HEK293 (cell line): ENCODE data around the gene ZFP92.

Experiments
- CTCF ChIA-PET: fragments of 350-600 bp; formaldehyde crosslinking; extraction: SDS; loops from one replicate; lab custom pipeline; 2021; ENCODE audit warnings: antibody characterized with exemption; lab: Yijun Ruan, JAX
- POLR2A ChIA-PET: fragments of 300-600 bp; formaldehyde crosslinking; extraction: SDS; loops from one replicate; lab custom pipeline; 2020; ENCODE audit warnings: antibody characterized with exemption, inconsistent platforms; lab: Yijun Ruan, JAX
- H3K27ac ChIP-seq: fragments of 200-500 bp; sonication (Bioruptor generic); 2 replicates; pipeline ENCODE4 v1.5.1; 2014; ENCODE audit warnings: low read depth, low read length, control low read depth, inconsistent platforms; ENCODE audit errors: extremely low read depth
- H3K36me3 ChIP-seq, 2 experiments: fragments of 200-500 bp in 1 of 2; sonication (Bioruptor generic) in 1 of 2; 1 replicate in 1 of 2; 2 replicates in 1 of 2; pipeline ENCODE4 v1.5.1; 2014 to 2017; ENCODE audit warnings: inconsistent platforms in 2 of 2, low read length in 2 of 2; ENCODE audit not compliant: control insufficient read depth in 2 of 2, insufficient read depth in 1 of 2
- H3K4me1 ChIP-seq: fragments of 200-500 bp; sonication (Bioruptor generic); 2 replicates; pipeline ENCODE4 v1.5.1; 2014; ENCODE audit warnings: mild to moderate bottlenecking, low read length, inconsistent platforms; ENCODE audit not compliant: control insufficient read depth, insufficient read depth
- H3K4me3 ChIP-seq: 2 replicates; pipeline ENCODE4 v1.5.1; 2011; ENCODE audit warnings: low read depth, mild to moderate bottlenecking, control low read depth, low read length, moderate library complexity
- H3K9me3 ChIP-seq: fragments of 200-500 bp; sonication (Bioruptor generic); 2 replicates; pipeline ENCODE4 v1.5.1; 2014; ENCODE audit warnings: low read depth, low read length, inconsistent platforms; ENCODE audit not compliant: control insufficient read depth, insufficient read depth
- BCL11A ChIP-seq: fragments of 450-650 bp; formaldehyde crosslinking; IDR thresholded peaks from 2 replicates; pipeline ENCODE4 v1.5.1; 2016; ENCODE audit warnings: low read depth, missing biosample characterization, missing genetic modification characterization
- BCL11B ChIP-seq: fragments of 450-650 bp; formaldehyde crosslinking; IDR thresholded peaks from 2 replicates; pipeline ENCODE4 v1.5.1; 2016; ENCODE audit warnings: low read depth, missing biosample characterization, missing genetic modification characterization
- ELK4 ChIP-seq: IDR thresholded peaks from 2 replicates; pipeline ENCODE4 v1.6.1; 2011; ENCODE audit warnings: mild to moderate bottlenecking, low read depth, low read length, borderline replicate concordance
- KLF8 ChIP-seq: fragments of 450-650 bp; formaldehyde crosslinking; IDR thresholded peaks from 2 replicates; pipeline ENCODE4 v1.5.1; 2016; ENCODE audit warnings: missing biosample characterization, missing genetic modification characterization
- PATZ1 ChIP-seq: fragments of 450-650 bp; formaldehyde crosslinking; IDR thresholded peaks from 2 replicates; pipeline ENCODE4 v1.5.1; 2016; ENCODE audit warnings: missing biosample characterization, missing genetic modification characterization
- YY2 ChIP-seq: fragments of 450-650 bp; formaldehyde crosslinking; IDR thresholded peaks from 2 replicates; pipeline ENCODE4 v1.5.1; 2016; ENCODE audit warnings: missing biosample characterization, missing genetic modification characterization
- ZBTB48 ChIP-seq: fragments of 450-650 bp; formaldehyde crosslinking; IDR thresholded peaks from 2 replicates; pipeline ENCODE4 v1.5.1; 2016; ENCODE audit warnings: missing biosample characterization, missing genetic modification characterization
- ZBTB6 ChIP-seq: fragments of 450-650 bp; formaldehyde crosslinking; IDR thresholded peaks from 2 replicates; pipeline ENCODE4 v1.5.1; 2017; ENCODE audit warnings: missing biosample characterization, missing genetic modification characterization
- ZNF114 ChIP-seq: fragments of 450-650 bp; formaldehyde crosslinking; IDR thresholded peaks from 2 replicates; pipeline ENCODE4 v1.5.0; 2017; ENCODE audit warnings: missing biosample characterization, missing genetic modification characterization
- ZNF140 ChIP-seq: fragments of 450-650 bp; formaldehyde crosslinking; IDR thresholded peaks from 2 replicates; pipeline ENCODE4 v1.5.1; 2016; ENCODE audit warnings: missing biosample characterization, missing genetic modification characterization
- ZNF248 ChIP-seq: fragments of 450-650 bp; formaldehyde crosslinking; IDR thresholded peaks from 2 replicates; pipeline ENCODE4 v1.5.1; 2017; ENCODE audit warnings: missing biosample characterization, missing genetic modification characterization
- ZNF404 ChIP-seq: fragments of 450-650 bp; formaldehyde crosslinking; IDR thresholded peaks from 2 replicates; pipeline ENCODE4 v1.5.1; 2017; ENCODE audit warnings: missing biosample characterization, missing genetic modification characterization
- ZNF585B ChIP-seq: fragments of 450-650 bp; formaldehyde crosslinking; IDR thresholded peaks from 2 replicates; pipeline ENCODE4 v1.5.1; 2016; ENCODE audit warnings: missing biosample characterization, missing genetic modification characterization
- ZNF629 ChIP-seq: fragments of 450-650 bp; formaldehyde crosslinking; IDR thresholded peaks from 2 replicates; pipeline ENCODE4 v1.5.1; 2017; ENCODE audit warnings: missing biosample characterization, missing genetic modification characterization
- ZXDB ChIP-seq: fragments of 450-650 bp; formaldehyde crosslinking; IDR thresholded peaks from 2 replicates; pipeline ENCODE4 v1.5.1; 2016; ENCODE audit warnings: missing biosample characterization, missing genetic modification characterization
- TF ChIP-seq, protein P1 (sequence below): fragments of 450-650 bp; formaldehyde crosslinking; IDR thresholded peaks from 2 replicates; pipeline ENCODE4 v1.5.1; 2016; ENCODE audit warnings: missing biosample characterization, missing genetic modification characterization
- TF ChIP-seq, protein P2 (sequence below): fragments of 450-650 bp; formaldehyde crosslinking; IDR thresholded peaks from 2 replicates; pipeline ENCODE4 v1.5.1; 2016; ENCODE audit warnings: missing biosample characterization, missing genetic modification characterization
- TF ChIP-seq, protein P3 (sequence below): fragments of 450-650 bp; formaldehyde crosslinking; conservative IDR thresholded peaks from 2 replicates; pipeline ENCODE4 v1.5.1; 2016; ENCODE audit warnings: low read depth, missing biosample characterization, missing genetic modification characterization
- TF ChIP-seq, protein P4 (sequence below): fragments of 450-650 bp; formaldehyde crosslinking; IDR thresholded peaks from 2 replicates; pipeline ENCODE4 v1.5.1; 2016; ENCODE audit warnings: missing biosample characterization, missing genetic modification characterization
- TF ChIP-seq, protein P5 (sequence below): fragments of 450-650 bp; formaldehyde crosslinking; IDR thresholded peaks from 2 replicates; pipeline ENCODE4 v1.5.1; 2017; ENCODE audit warnings: missing biosample characterization, missing genetic modification characterization

Gene ZFP92

GRCh38 chrX:153446636-153446936, 35.3 kb downstream of the ZFP92 start:
- CTCF ChIA-PET, result interaction anchor here (0.8 kb wide), 1 partner anchor 15 kb away, joined by 6 read pairs; no protein-coding TSS in a partner anchor
- no peak for TF ChIP-seq ZNF140 (tag by site-specific recombination)
- TF ChIP-seq, protein P1, sequence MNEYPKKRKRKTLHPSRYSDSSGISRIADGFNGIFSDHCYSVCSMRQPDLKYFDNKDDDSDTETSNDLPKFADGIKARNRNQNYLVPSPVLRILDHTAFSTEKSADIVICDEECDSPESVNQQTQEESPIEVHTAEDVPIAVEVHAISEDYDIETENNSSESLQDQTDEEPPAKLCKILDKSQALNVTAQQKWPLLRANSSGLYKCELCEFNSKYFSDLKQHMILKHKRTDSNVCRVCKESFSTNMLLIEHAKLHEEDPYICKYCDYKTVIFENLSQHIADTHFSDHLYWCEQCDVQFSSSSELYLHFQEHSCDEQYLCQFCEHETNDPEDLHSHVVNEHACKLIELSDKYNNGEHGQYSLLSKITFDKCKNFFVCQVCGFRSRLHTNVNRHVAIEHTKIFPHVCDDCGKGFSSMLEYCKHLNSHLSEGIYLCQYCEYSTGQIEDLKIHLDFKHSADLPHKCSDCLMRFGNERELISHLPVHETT, result no peak
- no peak for TF ChIP-seq ZNF404 (tag by site-specific recombination)
- no peak for TF ChIP-seq ZNF585B (tag by site-specific recombination)
- no peak for TF ChIP-seq ZNF248 (tag by site-specific recombination)
- TF ChIP-seq BCL11A, result no peak
- TF ChIP-seq ZBTB48 (tag by site-specific recombination), result no peak
- TF ChIP-seq ZNF114, result no peak
- TF ChIP-seq ZBTB6, result no peak
- Histone ChIP-seq H3K4me3 (no peak overlapping the region), H3K27ac (no peak overlapping the region), H3K36me3 (peaks cover 0 to 12% of the 10 kb centered on the region in 2 experiments; a peak in 1 of 3 replicates), H3K4me1 (no peaks in the 10 kb centered on the region), H3K9me3 (no peaks in the 10 kb centered on the region)
- POLR2A ChIA-PET, result no interaction called here

GRCh38 chrX:153446950-153447580, 35.8 kb downstream of the ZFP92 start:
- Histone ChIP-seq H3K36me3 (peaks cover 0 to 12% of the 10 kb centered on the region in 2 experiments; a peak in 1 of 3 replicates), H3K27ac (no peak overlapping the region), H3K9me3 (no peaks in the 10 kb centered on the region), H3K4me3 (no peak overlapping the region), H3K4me1 (no peaks in the 10 kb centered on the region)
- POLR2A ChIA-PET, result no interaction called here
- CTCF ChIA-PET, result interaction anchor here (0.6 to 0.8 kb wide), 2 partner anchors 14 to 203 kb away, joined by 3 to 6 read pairs; no protein-coding TSS in a partner anchor
- no peak for TF ChIP-seq ZXDB (tag by site-specific recombination)
- TF ChIP-seq, protein P2, sequence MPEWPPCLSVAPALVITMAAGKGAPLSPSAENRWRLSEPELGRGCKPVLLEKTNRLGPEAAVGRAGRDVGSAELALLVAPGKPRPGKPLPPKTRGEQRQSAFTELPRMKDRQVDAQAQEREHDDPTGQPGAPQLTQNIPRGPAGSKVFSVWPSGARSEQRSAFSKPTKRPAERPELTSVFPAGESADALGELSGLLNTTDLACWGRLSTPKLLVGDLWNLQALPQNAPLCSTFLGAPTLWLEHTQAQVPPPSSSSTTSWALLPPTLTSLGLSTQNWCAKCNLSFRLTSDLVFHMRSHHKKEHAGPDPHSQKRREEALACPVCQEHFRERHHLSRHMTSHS, result no peak
- TF ChIP-seq ELK4, result no peak
- TF ChIP-seq, protein P3, sequence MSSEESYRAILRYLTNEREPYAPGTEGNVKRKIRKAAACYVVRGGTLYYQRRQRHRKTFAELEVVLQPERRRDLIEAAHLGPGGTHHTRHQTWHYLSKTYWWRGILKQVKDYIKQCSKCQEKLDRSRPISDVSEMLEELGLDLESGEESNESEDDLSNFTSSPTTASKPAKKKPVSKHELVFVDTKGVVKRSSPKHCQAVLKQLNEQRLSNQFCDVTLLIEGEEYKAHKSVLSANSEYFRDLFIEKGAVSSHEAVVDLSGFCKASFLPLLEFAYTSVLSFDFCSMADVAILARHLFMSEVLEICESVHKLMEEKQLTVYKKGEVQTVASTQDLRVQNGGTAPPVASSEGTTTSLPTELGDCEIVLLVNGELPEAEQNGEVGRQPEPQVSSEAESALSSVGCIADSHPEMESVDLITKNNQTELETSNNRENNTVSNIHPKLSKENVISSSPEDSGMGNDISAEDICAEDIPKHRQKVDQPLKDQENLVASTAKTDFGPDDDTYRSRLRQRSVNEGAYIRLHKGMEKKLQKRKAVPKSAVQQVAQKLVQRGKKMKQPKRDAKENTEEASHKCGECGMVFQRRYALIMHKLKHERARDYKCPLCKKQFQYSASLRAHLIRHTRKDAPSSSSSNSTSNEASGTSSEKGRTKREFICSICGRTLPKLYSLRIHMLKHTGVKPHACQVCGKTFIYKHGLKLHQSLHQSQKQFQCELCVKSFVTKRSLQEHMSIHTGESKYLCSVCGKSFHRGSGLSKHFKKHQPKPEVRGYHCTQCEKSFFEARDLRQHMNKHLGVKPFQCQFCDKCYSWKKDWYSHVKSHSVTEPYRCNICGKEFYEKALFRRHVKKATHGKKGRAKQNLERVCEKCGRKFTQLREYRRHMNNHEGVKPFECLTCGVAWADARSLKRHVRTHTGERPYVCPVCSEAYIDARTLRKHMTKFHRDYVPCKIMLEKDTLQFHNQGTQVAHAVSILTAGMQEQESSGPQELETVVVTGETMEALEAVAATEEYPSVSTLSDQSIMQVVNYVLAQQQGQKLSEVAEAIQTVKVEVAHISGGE (tag by site-specific recombination), result no peak
- TF ChIP-seq, protein P4, sequence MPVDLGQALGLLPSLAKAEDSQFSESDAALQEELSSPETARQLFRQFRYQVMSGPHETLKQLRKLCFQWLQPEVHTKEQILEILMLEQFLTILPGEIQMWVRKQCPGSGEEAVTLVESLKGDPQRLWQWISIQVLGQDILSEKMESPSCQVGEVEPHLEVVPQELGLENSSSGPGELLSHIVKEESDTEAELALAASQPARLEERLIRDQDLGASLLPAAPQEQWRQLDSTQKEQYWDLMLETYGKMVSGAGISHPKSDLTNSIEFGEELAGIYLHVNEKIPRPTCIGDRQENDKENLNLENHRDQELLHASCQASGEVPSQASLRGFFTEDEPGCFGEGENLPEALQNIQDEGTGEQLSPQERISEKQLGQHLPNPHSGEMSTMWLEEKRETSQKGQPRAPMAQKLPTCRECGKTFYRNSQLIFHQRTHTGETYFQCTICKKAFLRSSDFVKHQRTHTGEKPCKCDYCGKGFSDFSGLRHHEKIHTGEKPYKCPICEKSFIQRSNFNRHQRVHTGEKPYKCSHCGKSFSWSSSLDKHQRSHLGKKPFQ, result no peak
- TF ChIP-seq PATZ1 (tag by site-specific recombination), result no peak
- no peak for TF ChIP-seq KLF8 (tag by site-specific recombination)
- no peak for TF ChIP-seq ZNF629
- no peak for TF ChIP-seq YY2 (tag by site-specific recombination)
- TF ChIP-seq, protein P5, sequence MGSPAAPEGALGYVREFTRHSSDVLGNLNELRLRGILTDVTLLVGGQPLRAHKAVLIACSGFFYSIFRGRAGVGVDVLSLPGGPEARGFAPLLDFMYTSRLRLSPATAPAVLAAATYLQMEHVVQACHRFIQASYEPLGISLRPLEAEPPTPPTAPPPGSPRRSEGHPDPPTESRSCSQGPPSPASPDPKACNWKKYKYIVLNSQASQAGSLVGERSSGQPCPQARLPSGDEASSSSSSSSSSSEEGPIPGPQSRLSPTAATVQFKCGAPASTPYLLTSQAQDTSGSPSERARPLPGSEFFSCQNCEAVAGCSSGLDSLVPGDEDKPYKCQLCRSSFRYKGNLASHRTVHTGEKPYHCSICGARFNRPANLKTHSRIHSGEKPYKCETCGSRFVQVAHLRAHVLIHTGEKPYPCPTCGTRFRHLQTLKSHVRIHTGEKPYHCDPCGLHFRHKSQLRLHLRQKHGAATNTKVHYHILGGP, result no peak
- TF ChIP-seq BCL11B (tag by site-specific recombination), result no peak
